ENCODE results near the gene EDEM3.
A peak's percentile ranks its signal among the peaks of the same experiment; 100 is the strongest.
"Not testable (repeated sequence)": the region's sequence is repeated elsewhere in the genome, so short reads cannot be mapped to it uniquely, and the experiment has no call there.

Gene EDEM3

DNA sequence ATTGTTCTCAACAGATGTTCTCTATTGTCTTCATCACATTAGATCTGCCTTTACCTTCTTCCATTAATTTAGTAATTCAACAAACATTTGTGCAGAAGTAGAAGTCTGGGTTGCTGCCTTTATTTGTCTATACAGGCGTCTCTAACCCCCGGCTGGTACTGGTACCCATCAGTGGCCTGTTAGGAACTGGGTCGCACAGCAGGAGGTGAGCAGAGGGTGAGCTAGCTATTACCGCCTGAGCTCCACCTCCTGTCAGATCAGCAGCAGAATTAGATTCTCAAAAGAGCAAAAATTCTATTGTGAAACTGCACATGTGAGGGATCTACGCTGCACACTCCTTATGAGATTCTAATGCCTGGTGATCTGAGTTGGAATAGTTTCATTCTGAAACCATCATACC is 12.9 kb upstream of the EDEM3 start:
- peak; percentile 30 for DNase-seq

DNA sequence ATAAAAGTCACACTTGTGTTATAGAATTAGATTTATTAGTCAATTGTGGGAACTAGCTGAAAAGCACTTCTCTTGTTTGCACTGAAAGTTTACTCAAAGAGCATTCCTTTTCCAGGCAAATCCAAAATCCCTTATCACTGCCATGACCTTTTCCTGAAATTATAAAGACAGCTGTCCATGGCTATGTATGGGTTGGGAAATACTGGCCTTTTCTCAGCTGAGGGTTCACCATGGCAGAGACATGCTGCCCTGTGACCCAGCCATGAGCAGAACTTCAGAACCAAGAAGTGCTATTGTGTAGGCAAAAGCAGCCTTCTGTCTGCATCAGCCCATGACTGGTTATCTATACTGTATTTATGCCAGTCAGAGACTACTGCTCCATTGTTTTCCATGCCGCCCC is 9.8 kb upstream of the EDEM3 start:
- no peak for DNase-seq

DNA sequence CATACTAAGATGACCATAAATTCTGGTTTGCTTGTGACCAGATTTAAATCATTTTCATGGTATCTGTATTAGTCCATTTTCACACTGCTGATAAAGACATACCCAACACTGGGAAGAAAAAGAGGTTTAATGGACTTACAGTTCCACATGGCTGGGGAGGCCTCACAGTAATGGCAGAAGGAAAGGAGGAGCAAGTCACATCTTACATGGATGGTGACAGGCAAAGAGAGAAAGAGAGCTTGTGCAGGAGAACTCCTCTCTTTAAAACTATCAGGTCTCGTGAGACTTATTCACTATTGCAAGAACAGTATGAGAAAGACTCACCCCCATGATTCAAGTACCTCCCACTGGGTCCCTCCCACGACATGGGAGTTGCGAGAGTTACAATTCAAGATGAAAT is 8.9 kb upstream of the EDEM3 start:
- not testable (repeated sequence) for DNase-seq

DNA sequence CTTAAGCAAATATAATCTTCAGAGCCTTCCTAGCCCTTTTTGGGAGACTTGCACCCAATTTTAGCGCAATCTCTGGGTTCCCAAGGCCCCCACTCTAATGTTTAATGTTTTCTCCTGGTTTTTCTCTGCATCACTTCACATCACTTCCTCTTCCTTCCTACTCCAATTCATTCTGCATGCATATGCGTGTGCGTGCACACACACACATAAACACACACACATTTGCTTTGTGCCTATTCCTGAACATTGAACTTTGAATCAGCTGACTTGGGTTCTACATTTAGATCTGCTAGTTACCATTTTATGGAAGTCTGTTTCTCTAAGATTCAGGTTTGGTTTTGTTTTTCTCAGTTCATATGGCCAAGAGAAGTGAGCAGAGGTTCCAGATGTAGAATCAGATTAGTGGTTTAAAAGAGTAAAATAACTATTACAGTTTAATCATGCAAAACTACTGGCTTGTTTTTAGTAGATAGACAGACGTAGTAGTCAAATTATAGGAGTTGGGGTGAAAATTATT is 7.4 kb upstream of the EDEM3 start:
- no peak for DNase-seq

DNA sequence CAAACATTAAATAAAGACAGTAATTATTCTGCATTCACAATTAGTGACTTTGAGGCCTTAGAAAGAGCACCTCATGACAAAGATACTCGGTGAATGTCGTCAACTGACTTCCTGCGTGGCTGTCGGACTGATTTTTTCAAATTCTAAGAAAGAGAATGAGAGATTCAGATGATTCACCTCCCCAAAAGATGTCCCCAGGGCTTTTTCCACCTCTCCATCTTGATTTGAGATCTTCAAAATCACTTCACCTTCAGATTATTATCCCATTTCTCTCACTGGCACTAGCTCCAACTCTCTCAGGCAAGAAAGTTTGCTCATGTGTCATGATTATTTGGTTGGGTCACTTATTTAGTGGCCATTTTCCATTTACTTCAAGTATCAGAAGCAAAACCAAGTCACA is 5.0 kb upstream of the EDEM3 start:
- peak; percentile 28 for DNase-seq

DNA sequence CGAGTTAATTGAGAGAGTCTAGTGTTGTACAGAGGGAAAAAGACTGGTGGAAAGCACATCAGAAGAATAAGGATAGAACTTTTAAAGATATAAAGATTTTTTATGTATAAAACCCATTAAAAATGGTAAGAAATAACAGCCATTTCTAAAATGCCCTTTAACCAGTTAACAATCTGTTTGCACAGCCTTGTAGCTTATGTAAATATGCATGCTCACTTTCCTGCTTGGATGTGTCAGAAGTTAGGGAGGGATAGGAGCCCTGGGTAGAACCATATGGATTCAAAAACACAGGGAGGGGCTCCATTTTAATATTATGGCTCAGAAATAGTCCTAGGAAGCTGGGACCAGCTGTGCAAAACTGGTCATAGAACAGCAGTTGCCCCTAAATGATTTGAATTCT is 4.5 kb upstream of the EDEM3 start:
- peak; percentile 74 for DNase-seq

DNA sequence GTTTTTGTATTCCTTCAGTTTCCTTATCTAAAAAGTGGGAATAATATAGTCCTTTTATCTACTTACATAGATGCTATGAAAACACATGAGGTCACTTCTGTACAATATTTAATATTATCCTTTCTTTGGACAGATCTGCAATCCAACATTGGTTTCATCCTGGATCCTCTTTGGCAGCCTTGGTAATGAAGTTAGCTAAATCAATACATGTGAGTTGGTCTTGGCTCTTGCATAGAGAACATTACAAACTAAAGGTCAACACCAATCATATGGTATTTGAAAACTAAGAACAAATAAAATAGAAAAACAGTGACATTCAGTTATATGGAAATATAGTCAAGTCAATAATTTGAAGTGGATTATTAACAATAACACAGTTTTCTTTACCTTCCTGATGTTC is 3.2 kb upstream of the EDEM3 start:
- no peak for DNase-seq

DNA sequence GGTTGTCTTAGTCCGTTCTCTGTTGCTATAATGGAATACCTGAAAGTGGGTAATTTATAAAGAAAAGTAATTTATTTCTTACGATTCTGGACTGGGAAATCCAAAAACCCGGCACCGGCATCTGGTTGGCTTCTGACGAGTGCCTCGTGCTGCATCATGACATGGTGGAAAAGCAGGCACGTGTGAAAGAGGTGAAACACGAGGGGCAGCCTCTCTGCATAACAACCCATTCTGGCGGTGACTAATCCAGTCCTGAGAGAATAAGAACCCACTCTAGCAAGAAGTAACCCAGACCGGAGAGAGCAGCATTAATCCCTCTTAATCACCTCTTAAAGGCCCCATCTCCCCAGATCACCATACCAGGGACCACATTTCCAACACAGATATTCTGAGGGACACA is 2.7 kb upstream of the EDEM3 start:
- DNase-seq = no peak

DNA sequence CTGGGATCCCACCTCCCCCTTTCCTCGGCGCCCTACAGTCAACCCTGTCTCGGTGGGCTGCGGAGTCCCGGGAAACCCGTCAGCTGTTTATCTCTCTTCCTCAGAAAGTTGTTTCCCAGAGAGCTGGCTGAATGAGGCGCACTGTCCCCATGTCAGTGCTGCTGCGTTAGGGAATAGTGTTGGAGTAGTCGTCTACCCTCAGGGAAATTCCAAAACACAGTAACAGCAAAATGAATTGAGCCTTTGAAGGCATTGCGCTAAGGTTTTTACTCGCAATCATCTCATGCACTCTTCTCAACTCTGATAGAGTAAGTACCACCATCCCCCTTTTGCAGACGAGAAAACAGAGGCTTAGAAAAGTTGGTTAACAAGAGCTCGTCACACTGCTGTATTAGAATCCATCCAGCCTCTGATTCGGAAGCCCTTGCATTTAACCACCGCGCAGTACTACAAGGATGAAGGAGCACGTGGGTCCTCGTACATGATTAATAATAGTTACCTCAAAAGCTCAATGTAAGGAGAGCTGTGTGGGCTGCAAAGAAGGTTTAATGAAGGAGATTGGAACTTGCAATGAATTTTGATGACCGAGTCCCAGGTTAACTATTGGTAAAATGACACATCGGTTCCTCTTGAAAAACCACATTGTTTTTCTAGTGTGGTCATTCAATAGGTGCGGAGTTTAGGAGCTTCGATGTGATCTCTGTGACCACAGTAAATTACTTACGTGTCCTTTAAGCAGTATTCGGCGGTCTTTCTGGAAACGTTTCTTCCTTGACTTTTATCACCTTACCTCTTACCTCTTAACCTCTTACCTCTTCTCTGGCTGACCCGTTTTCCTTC is 788 bp upstream of the EDEM3 start:
- DNase-seq = peak; percentile 63

DNA sequence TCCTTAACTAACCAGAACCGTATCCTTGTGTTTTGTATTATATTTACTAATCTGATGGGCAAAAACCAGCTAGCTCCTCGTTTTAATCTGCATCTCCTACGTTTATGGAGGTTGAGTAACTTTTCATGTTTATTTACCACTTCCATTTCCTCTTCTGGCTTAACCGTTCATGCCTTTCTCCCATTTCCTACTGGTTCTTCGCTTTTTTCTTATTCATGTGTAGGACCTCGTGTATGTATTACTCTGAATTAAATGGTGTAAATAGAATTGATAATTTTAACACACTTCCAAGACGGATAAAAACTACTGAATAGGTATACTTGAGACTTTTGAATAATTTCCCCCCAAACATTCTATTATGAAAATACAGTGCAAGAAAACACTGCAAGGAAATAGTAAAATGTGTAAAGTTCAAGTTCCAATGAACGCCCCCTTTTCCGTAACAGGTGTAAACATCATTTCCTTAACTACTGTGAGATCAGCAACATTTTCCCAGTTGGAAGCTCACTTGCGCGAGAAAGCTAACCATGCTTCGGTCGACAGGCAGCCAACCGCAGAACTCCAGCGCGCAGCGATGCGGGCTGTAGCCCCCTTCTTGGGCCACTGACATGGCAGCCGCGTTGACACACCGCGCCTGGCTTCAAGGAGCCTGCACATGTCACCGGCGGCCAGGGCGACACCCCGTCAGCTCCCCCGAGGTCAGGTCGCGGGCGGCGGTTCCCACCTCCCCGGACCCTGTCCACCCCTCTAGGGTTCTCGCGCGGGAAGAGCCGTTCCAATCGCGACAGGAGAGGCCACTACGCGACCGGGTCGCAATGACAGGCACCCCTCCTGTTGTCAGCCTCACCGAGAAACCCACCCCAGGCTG is 816 bp downstream of the EDEM3 start:
- DNase-seq = peak; percentile 66

DNA sequence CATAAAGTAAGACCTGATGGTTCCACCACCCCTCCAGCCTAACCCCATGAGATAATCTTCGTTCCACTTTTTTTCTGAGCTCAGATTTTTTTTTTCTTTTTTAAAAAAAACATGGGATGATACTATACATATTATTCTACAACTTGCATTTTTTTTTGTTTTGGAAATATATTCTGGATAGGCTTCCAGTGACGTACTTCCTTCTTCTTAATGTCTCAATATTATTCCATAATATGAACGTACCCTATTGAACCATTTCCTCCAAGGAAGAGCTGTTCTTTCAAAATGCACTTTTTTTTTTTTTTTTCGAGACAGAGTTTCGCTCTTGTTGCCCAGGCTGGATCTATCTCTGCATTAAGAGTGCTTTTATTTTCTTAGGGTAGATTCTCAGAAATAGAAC is 1.5 kb downstream of the EDEM3 start:
- DNase-seq = no peak

DNA sequence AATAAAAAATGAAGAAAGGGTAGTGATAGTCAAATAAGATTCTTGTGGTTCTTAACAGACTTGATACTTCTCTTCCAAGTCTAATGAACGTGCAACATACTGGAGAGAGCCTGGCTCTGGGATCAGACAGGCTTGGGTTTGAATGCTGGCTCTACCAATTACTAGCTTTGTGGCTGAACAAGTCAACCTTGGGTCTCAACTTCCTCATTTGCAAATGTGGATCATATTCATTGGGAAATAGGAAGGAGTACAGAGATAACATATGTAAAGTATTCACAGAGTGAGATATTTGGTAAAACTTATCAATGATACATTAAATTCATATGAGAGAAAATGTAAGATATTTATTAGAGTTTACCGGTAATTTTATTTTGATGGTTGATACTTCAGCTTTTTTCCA is 2.0 kb downstream of the EDEM3 start:
- no peak for DNase-seq

DNA sequence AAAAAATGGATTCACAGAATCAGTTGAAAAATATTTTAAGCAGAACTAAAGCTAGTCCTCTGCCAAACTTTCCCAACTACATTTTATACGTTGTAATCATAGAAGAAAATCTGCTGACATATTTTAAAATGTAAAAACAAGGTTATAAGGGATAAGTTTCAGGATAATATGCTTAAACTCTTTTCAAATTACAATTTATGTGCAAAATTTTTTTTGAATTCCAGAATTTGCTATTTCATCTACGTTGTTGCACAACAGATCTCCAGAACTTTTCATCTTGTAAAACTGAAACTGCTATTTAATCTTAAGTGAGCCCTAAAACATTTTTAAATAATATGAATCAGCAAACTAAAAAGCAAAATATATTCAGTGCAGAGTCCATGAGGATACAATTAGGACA is 5.9 kb downstream of the EDEM3 start:
- DNase-seq = no peak

DNA sequence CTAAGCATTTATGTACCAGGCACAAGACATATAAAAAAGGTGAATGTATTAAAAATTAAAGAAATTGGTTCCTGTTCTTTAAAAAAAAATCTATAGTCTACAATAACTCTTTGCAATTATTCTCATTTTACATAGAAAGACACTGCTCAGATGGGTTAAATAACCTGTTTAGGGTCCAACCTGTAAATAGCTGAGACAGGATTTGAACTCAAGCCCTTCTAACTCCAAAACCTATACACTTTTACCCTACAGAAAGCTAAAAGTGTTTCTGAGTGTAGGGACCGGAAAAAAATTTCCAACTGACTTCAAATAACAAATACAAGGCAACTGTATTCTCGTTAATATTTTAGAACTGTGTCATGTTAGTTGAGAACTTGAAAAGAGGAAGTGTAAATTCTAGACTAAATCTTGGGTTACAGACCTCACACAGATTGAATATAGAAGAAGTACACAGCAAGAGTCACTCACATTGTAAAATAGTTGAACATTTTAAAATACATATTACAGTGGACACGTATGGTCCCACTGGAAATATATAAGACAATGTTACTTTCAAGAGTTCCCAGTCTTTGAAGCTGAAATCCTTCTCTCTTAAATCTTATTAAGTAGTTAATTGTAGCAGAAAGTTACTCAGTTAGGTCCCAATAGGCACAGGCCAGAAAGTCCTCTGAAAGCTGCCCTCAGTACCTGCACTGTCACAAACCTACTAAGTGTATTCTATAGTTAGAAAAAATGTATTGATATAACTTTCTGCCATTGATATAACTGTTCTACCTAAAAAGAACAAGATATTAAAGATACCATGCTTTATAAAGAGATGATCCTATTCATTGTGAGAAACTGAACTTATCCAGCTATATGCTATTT is 7.3 kb downstream of the EDEM3 start:
- no peak for DNase-seq

DNA sequence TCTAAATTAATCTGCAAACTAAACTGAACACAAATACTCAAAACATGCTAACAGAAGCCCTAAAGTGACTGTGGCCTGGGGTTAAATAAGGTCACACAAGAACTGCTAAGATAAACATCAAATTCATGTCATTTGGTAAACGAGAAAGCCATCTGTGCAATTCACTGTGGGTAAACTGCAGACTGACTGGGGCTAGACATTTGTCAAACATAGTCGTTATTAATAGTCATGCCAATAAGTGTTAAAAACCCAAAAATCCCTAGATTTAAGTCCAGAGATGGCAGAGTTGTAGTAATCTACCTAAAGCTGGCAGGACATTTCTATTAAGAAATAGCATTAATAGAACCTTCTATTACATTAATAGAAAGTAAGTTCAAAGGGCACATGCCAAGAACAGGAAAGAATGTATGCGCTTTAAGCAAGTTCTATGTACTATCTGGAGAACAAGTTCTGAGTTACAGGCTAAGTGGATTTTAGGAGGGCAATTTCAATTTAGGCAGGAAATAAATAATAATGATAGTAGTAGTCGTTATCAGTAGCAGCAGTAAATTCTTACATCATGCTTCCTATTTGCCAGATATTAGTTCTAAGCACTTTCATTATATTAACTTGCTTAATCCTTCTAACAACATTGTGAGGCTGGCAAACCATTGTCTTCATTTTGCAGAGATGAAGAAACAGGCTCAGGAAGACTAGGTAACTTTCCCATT is 8.6 kb downstream of the EDEM3 start:
- DNase-seq = peak; percentile 34

DNA sequence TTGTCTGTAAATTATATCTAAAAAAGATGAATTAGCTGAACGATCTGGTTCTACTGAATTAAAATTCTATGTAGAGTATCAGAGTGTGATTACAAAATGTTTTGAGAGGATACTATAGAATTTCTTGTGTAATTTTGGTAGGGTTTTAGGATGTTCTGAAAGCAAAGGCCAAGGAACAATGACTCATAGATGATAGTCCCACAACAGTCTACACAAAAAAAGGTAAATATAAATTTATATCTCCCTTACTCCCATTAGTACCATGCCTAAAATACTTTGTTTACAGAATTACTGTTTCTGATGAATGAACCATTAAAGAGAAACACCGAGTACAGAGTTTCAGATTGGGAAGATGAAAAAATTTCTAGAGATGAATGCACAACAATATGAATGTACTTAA is 9.5 kb downstream of the EDEM3 start:
- DNase-seq = no peak

DNA sequence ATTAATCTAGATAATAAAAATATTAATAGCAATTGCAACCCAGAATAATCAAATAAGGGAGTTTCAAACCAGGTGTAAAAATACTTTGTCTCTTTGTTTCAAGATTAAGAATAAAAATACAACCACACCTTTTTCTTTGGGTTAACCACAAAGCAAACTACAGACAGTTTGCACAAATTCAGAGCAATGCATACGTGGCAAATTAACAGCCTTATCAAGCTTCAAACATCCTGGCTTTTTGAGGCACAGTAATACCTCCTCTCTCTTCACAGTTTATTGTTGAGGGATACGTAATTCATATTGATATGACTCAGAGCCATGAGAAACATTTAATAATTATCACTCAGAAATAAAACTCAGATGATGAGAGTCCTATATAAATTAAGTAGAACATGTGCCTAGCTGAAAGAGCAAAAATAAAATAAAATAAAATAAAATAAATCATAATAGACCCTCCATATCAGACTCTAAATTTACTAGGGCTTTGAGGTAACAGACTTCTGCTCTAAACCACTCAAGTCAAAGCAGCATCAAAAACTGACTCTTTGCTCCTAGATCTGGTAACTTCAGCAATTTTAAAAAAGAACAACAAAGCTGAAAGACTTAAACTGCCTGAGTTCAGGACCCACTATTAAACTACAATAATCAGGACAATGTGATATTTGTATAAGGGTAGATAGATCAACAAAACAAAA is 11.4 kb downstream of the EDEM3 start:
- DNase-seq = peak; percentile 7

DNA sequence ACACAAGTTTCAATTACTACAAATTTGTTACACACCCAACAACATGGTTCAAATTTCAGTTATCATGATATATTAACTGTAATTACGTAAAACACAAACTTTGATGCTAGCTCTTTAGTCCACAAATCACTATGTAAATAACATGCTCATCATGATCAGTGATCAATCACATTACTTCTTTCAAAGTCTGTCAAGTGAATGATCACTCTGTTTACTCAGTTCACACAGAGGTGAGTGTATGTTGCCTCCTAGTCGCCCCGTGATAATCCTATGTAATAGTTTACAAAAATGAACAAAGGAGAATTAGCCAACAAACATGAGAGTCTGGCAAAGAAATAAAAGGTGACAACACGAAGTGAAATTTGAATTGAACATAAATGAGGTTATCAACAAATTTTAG is 14.3 kb downstream of the EDEM3 start:
- DNase-seq = peak; percentile 83

DNA sequence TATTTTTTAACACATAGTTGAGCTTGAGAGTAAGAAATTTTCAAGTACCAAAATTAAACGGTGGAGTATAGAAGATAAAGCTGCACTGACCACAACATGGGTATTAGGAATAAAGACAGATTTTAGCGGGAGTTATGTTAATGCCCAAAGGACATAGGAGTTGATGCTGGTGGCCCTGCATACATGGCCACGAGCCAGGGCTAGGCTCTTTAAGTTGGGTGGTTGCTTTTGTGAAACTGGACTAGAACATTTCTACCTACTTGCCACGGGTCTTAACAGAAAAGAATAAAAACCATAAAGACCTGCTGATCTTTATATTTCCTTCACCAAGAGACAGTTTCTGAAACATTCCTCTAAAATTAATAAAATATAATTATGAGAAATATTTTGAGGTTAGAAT is 14.9 kb downstream of the EDEM3 start:
- peak; percentile 79 for DNase-seq

DNA sequence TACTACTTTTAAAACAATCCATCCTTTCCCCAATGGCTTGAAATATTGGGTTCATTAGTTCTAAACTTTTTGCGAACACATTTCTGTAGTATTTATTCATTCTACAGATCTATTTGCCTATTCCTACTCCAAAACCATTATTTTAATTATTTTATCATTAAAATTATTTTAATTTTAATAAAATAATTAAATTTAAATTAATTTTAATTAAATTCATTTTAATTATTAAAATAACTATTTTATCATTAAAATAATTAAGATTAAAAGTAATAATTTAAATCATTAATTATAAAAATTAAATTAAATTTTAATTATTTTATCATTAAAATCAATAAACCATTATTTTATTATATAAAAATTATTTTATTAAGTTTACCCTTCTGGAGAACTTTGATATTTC is 15.6 kb downstream of the EDEM3 start:
- DNase-seq = no peak

DNA sequence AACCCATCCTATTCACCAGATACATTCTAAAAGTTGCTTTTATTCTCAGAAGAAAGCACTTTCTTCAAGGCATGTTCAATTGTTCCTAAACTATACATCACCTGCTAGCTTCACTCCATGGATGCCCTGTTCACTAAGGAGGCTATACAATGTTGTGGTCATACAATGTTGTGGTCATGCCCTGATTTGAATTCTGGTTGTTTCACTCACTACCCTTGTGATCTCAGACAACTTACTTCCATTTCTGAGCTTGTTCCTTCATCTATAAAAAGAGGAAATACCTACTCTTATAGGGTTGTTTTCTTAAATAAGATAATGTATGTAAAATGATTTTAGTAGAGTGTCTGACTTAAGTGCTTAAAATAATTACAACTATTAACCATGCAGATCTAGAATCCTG is 19.7 kb downstream of the EDEM3 start:
- DNase-seq = no peak

DNA sequence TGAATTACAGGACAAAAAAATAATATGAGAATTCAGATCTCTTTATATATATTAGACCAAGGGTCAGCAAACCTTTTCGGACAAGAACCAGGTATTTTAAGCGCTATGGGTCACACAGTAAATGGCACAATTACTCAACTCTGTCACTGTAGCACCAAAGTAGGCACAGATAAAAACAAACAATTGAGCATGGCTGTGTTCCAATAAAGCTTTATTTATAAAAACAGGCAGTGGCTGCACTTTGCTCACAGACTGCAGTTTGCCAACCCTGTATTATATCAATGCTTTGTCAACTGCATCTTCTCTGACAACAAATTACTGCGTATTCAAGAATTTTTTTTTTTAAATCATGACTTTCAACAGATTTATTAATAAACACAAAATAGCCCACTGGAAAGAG is 29.8 kb downstream of the EDEM3 start:
- peak; percentile 7 for DNase-seq
